Measurements from ENCODE around the gene KCNQ1.

DNA sequence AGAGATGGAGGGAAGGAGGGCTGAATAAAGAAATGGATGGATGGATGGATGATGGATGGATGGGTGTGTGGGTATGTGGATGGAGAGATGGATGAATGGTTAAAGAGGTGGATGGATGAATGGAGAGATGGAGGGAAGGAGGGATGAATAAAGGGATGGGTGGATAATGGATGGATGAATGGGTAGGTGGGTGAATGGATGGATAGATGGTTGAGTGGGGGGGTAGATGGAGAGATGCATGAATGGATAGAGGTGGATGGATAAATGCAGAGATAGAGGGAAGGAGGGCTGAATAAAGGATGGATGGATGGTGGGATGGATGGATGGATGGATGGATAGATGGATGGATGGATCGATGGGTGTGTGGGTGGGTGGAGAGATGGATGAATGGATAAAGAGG lies 369.2 kb downstream of the KCNQ1 start:
- TF ChIP-seq POLR2A (IDR thresholded peaks at IDR 0.05; ENCODE audit: low read depth, low read length): no peak
- no peak for TF ChIP-seq POLR2AphosphoS5 (IDR thresholded peaks at IDR 0.05; ENCODE audit: low read depth, low read length)
- TF ChIP-seq TAF1 (IDR thresholded peaks at IDR 0.05; ENCODE audit: borderline replicate concordance, low read depth, low read length): no peak

Data from GM12892 (cell line).